ENCODE measurements around the gene MYDGF.

MYDGF gene

DNA sequence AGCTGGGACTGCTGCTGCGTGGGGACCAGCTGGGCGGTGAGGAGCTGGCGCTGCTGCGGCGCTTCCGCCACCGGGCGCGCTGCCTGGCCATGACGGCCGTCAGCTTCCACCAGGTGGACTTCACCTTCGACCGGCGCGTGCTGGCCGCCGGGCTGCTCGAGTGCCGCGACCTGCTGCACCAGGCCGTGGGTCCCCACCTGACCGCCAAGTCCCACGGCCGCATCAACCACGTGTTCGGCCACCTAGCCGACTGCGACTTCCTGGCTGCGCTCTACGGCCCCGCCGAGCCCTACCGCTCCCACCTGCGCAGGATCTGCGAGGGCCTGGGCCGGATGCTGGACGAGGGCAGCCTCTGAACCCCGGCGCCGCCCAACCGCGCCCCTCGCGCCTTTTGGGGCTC is 18.1 kb downstream of the MYDGF start:
- Histone ChIP-seq H3K27ac (ENCODE audit: insufficient read depth in 1 of 2, low read depth in 1 of 2, low read length in 2 of 2, poor library complexity in 1 of 2, severe bottlenecking in 2 of 2) (no peak overlapping the region), H3K4me3 (ENCODE audit: control insufficient read depth in 1 of 7, extremely low read depth in 1 of 7, insufficient read depth in 4 of 7, low read depth in 2 of 7, low read length in 6 of 7) (no peak overlapping the region), H3K27me3 (replicated peaks in 2 of 5; ENCODE audit: control insufficient read depth in 4 of 5, insufficient read depth in 5 of 5, low read length in 4 of 5) (no peaks in the 10 kb centered on the region), H3K9me3 (ENCODE audit: control extremely low read depth in 1 of 5, control insufficient read depth in 4 of 5, insufficient read depth in 2 of 5, low read depth in 1 of 5, low read length in 4 of 5) (no peaks in the 10 kb centered on the region), H3K36me3 (ENCODE audit: control insufficient read depth in 4 of 4, insufficient read depth in 4 of 4, low read length in 3 of 4) (peaks cover 0 to 44% (median 28%) of the 10 kb centered on the region in 4 experiments), H3K4me1 (ENCODE audit: control extremely low read depth in 1 of 4, control insufficient read depth in 4 of 4, insufficient read depth in 4 of 4, low read length in 3 of 4) (peaks cover 0 to 16% (median 13%) of the 10 kb centered on the region in 4 experiments)
- ChIA-PET POLR2A (no interaction called here), CTCF (interaction anchor here (1.0 kb wide), 1 partner anchor 63 kb away, joined by 3 read pairs; no protein-coding TSS in a partner anchor)
- DNase-seq: no peak
- WGBS (ENCODE audit: insufficient coverage): 98% methylated on average over 35 of the region's 44 CpGs

DNA sequence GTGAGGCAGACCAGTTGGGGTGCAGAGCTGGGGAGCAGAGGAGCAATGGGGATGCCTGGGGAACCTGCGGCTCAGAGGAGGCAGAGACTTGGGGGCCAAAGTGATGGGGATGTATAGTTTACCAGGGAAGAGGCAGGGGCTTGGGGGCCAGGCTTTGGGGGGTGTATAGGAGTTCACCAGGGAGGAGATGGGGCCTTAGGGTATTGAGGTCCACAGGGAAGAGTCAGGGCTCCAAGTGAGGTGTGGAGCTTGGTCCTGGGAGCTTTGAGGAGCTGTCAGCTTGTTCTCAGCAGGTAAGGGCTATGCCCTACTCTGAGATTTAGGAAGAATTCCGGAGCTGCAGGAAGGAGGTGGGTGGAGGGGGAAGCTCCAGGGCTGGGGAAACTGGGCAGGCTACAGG is 20.0 kb downstream of the MYDGF start:
- no peak for DNase-seq
- WGBS (ENCODE audit: insufficient coverage): 100% methylated on average over 1 of the region's 2 CpGs
- no peaks in the 10 kb centered on the region for H3K27me3 ChIP-seq (replicated peaks in 2 of 5; ENCODE audit: control insufficient read depth in 4 of 5, insufficient read depth in 5 of 5, low read length in 4 of 5)
- no peaks in the 10 kb centered on the region for H3K9me3 ChIP-seq (ENCODE audit: control extremely low read depth in 1 of 5, control insufficient read depth in 4 of 5, insufficient read depth in 2 of 5, low read depth in 1 of 5, low read length in 4 of 5)
- peaks cover 0 to 38% (median 23%) of the 10 kb centered on the region in 4 experiments for H3K36me3 ChIP-seq (ENCODE audit: control insufficient read depth in 4 of 4, insufficient read depth in 4 of 4, low read length in 3 of 4)
- POLR2A ChIA-PET: no interaction called here
- CTCF ChIA-PET: interaction anchor here (0.6 to 1.2 kb wide), 5 partner anchors 11 to 123 kb away, joined by 3 to 4 read pairs (median 3); partner anchors contain the start of gene TNFAIP8L1
- H3K4me3 ChIP-seq (ENCODE audit: control insufficient read depth in 1 of 7, extremely low read depth in 1 of 7, insufficient read depth in 4 of 7, low read depth in 2 of 7, low read length in 6 of 7): no peak overlapping the region
- H3K27ac ChIP-seq (ENCODE audit: insufficient read depth in 1 of 2, low read depth in 1 of 2, low read length in 2 of 2, poor library complexity in 1 of 2, severe bottlenecking in 2 of 2): no peak overlapping the region
- peaks cover 0 to 16% (median 13%) of the 10 kb centered on the region in 4 experiments for H3K4me1 ChIP-seq (ENCODE audit: control extremely low read depth in 1 of 4, control insufficient read depth in 4 of 4, insufficient read depth in 4 of 4, low read length in 3 of 4)

- ChIA-PET CTCF (interaction anchor here (1.0 to 1.5 kb wide), 3 partner anchors 13 to 53 kb away, joined by 3 read pairs; no protein-coding TSS in a partner anchor), POLR2A (no interaction called here)
- Histone ChIP-seq H3K27ac (ENCODE audit: insufficient read depth in 1 of 2, low read depth in 1 of 2, low read length in 2 of 2, poor library complexity in 1 of 2, severe bottlenecking in 2 of 2) (no peak overlapping the region), H3K36me3 (ENCODE audit: control insufficient read depth in 4 of 4, insufficient read depth in 4 of 4, low read length in 3 of 4) (peaks cover 0 to 32% (median 20%) of the 10 kb centered on the region in 4 experiments), H3K4me3 (ENCODE audit: control insufficient read depth in 1 of 7, extremely low read depth in 1 of 7, insufficient read depth in 4 of 7, low read depth in 2 of 7, low read length in 6 of 7) (no peak overlapping the region), H3K4me1 (ENCODE audit: control extremely low read depth in 1 of 4, control insufficient read depth in 4 of 4, insufficient read depth in 4 of 4, low read length in 3 of 4) (peaks cover 0 to 15% (median 11%) of the 10 kb centered on the region in 4 experiments), H3K9me3 (ENCODE audit: control extremely low read depth in 1 of 5, control insufficient read depth in 4 of 5, insufficient read depth in 2 of 5, low read depth in 1 of 5, low read length in 4 of 5) (no peaks in the 10 kb centered on the region), H3K27me3 (replicated peaks in 2 of 5; ENCODE audit: control insufficient read depth in 4 of 5, insufficient read depth in 5 of 5, low read length in 4 of 5) (no peaks in the 10 kb centered on the region)
- no peak for DNase-seq
- WGBS (ENCODE audit: insufficient coverage): 99% methylated on average over 17 of the region's 19 CpGs
Observed at GRCh38 chr19:4649392-4650047, 20.6 kb downstream of the MYDGF start.

- WGBS (ENCODE audit: insufficient coverage): 40% methylated on average over 11 of the region's 20 CpGs
- DNase-seq: no peak
- H3K4me1 ChIP-seq (ENCODE audit: control extremely low read depth in 1 of 4, control insufficient read depth in 4 of 4, insufficient read depth in 4 of 4, low read length in 3 of 4): peaks cover 0 to 15% (median 10%) of the 10 kb centered on the region in 4 experiments
- H3K27me3 ChIP-seq (replicated peaks in 2 of 5; ENCODE audit: control insufficient read depth in 4 of 5, insufficient read depth in 5 of 5, low read length in 4 of 5): no peaks in the 10 kb centered on the region
- peak overlapping the region in 3 of 7 experiments; percentile 1 to 48 (median 8) for H3K4me3 ChIP-seq (ENCODE audit: control insufficient read depth in 1 of 7, extremely low read depth in 1 of 7, insufficient read depth in 4 of 7, low read depth in 2 of 7, low read length in 6 of 7)
- H3K36me3 ChIP-seq (ENCODE audit: control insufficient read depth in 4 of 4, insufficient read depth in 4 of 4, low read length in 3 of 4): peaks cover 0 to 22% (median 14%) of the 10 kb centered on the region in 4 experiments
- CTCF ChIA-PET: interaction anchor here (1.2 to 1.5 kb wide), 3 partner anchors 11 to 63 kb away, joined by 3 to 5 read pairs (median 3); no protein-coding TSS in a partner anchor
- POLR2A ChIA-PET: no interaction called here
- no peaks in the 10 kb centered on the region for H3K9me3 ChIP-seq (ENCODE audit: control extremely low read depth in 1 of 5, control insufficient read depth in 4 of 5, insufficient read depth in 2 of 5, low read depth in 1 of 5, low read length in 4 of 5)
- no peak overlapping the region for H3K27ac ChIP-seq (ENCODE audit: insufficient read depth in 1 of 2, low read depth in 1 of 2, low read length in 2 of 2, poor library complexity in 1 of 2, severe bottlenecking in 2 of 2)
Observed at GRCh38 chr19:4647676-4648644, 22.2 kb downstream of the MYDGF start.

GRCh38 chr19:4645718-4646117 is 24.4 kb downstream of the MYDGF start:
- no peak for DNase-seq
- Histone ChIP-seq H3K27me3 (replicated peaks in 2 of 5; ENCODE audit: control insufficient read depth in 4 of 5, insufficient read depth in 5 of 5, low read length in 4 of 5) (no peaks in the 10 kb centered on the region), H3K27ac (ENCODE audit: insufficient read depth in 1 of 2, low read depth in 1 of 2, low read length in 2 of 2, poor library complexity in 1 of 2, severe bottlenecking in 2 of 2) (no peak overlapping the region), H3K36me3 (ENCODE audit: control insufficient read depth in 4 of 4, insufficient read depth in 4 of 4, low read length in 3 of 4) (peaks cover 0 to 8% (median 7%) of the 10 kb centered on the region in 4 experiments), H3K9me3 (ENCODE audit: control extremely low read depth in 1 of 5, control insufficient read depth in 4 of 5, insufficient read depth in 2 of 5, low read depth in 1 of 5, low read length in 4 of 5) (no peaks in the 10 kb centered on the region), H3K4me1 (ENCODE audit: control extremely low read depth in 1 of 4, control insufficient read depth in 4 of 4, insufficient read depth in 4 of 4, low read length in 3 of 4) (peaks cover 0 to 23% (median 16%) of the 10 kb centered on the region in 4 experiments), H3K4me3 (ENCODE audit: control insufficient read depth in 1 of 7, extremely low read depth in 1 of 7, insufficient read depth in 4 of 7, low read depth in 2 of 7, low read length in 6 of 7) (no peak overlapping the region)
- 100% methylated on average over 3 of the region's 4 CpGs for WGBS (ENCODE audit: insufficient coverage)
- ChIA-PET CTCF (interaction anchor here (0.8 to 2.4 kb wide), 2 partner anchors 9 to 12 kb away, joined by 3 to 9 read pairs; no protein-coding TSS in a partner anchor), POLR2A (interaction anchor here (0.6 kb wide), 1 partner anchor 10 kb away, joined by 3 read pairs; no protein-coding TSS in a partner anchor)

- Histone ChIP-seq H3K4me3 (ENCODE audit: control insufficient read depth in 1 of 7, extremely low read depth in 1 of 7, insufficient read depth in 4 of 7, low read depth in 2 of 7, low read length in 6 of 7) (no peak overlapping the region), H3K27me3 (replicated peaks in 2 of 5; ENCODE audit: control insufficient read depth in 4 of 5, insufficient read depth in 5 of 5, low read length in 4 of 5) (no peaks in the 10 kb centered on the region), H3K36me3 (ENCODE audit: control insufficient read depth in 4 of 4, insufficient read depth in 4 of 4, low read length in 3 of 4) (peaks cover 0 to 7% (median 2%) of the 10 kb centered on the region in 4 experiments), H3K9me3 (ENCODE audit: control extremely low read depth in 1 of 5, control insufficient read depth in 4 of 5, insufficient read depth in 2 of 5, low read depth in 1 of 5, low read length in 4 of 5) (no peaks in the 10 kb centered on the region), H3K4me1 (ENCODE audit: control extremely low read depth in 1 of 4, control insufficient read depth in 4 of 4, insufficient read depth in 4 of 4, low read length in 3 of 4) (peaks cover 0 to 31% (median 30%) of the 10 kb centered on the region in 4 experiments), H3K27ac (ENCODE audit: insufficient read depth in 1 of 2, low read depth in 1 of 2, low read length in 2 of 2, poor library complexity in 1 of 2, severe bottlenecking in 2 of 2) (no peak overlapping the region)
- DNase-seq: no peak
- POLR2A ChIA-PET: no interaction called here
- WGBS (ENCODE audit: insufficient coverage): 100% methylated on average over 3 of the region's 6 CpGs
- CTCF ChIA-PET: no interaction called here
Observed at GRCh38 chr19:4642625-4643024, 27.5 kb downstream of the MYDGF start.

All from common myeloid progenitor, CD34-positive (primary cell).